A549 (cell line): ENCODE measurements around the gene PIK3R1. TPM values are rescaled to one million over a fixed set of nuclear protein-coding genes. Genes with fewer than 3 reads are reported as not detected.

ENCODE experiments used
- ATAC-seq, 2 experiments: fragments of 200-7000 bp in 1 of 2; fragments of >200 bp in 1 of 2; cut with Nextera tagmentation in 1 of 2; cut with Tn5 transposase in 1 of 2; 3 replicates each; pipeline versions ENCODE4 v1.8.0 to v1.9.1; 2018 to 2020; ENCODE audit warnings: mild to moderate bottlenecking in 1 of 2, moderate library complexity in 1 of 2
- CTCF ChIA-PET: fragments of 300-600 bp; sonication (Branson Sonifier 250); formaldehyde crosslinking; extraction: SDS; loops from one replicate; lab custom pipeline; 2021; ENCODE audit warnings: antibody characterized with exemption, inconsistent platforms; lab: Yijun Ruan, JAX
- POLR2A ChIA-PET: fragments of 350-600 bp; formaldehyde crosslinking; extraction: SDS; loops from one replicate; lab custom pipeline; 2021; ENCODE audit warnings: antibody characterized with exemption, inconsistent platforms; lab: Yijun Ruan, JAX
- DNase-seq, 2 experiments: peaks; one replicate each; pipeline versions ENCODE4 v3.0.0 to v3.0.0-alpha.2; 2011 to 2016; ENCODE audit warnings: low read depth in 1 of 2, low spot score in 1 of 2
- FAIRE-seq: peaks from 2 replicates; lab custom pipeline; 2011; peaks lifted over from hg19 to GRCh38; lab: Jason Lieb, UNC
- H3K27ac ChIP-seq, 2 experiments: fragments of >200 bp; sonication (Bioruptor Twin); formaldehyde crosslinking; 3 replicates each; pipeline ENCODE4 v1.5.1; 2016 to 2017
- H3K4me1 ChIP-seq: fragments of >200 bp; sonication (Bioruptor Twin); formaldehyde crosslinking; 3 replicates; pipeline ENCODE4 v1.6.1; 2016
- H3K4me2 ChIP-seq: fragments of >200 bp; sonication (Bioruptor Twin); formaldehyde crosslinking; 3 replicates; pipeline ENCODE4 v1.6.1; 2016
- H3K4me3 ChIP-seq: fragments of >200 bp; sonication (Bioruptor Twin); formaldehyde crosslinking; 3 replicates; pipeline ENCODE4 v1.5.1; 2016
- H3K9me3 ChIP-seq: fragments of >200 bp; sonication (Bioruptor Twin); formaldehyde crosslinking; 3 replicates; pipeline ENCODE4 v1.6.1; 2016
- CBX8 ChIP-seq: fragments of 200-600 bp; sonication (generic); IDR thresholded peaks from 2 replicates; pipeline ENCODE4 v1.6.1; 2016
- CEBPB ChIP-seq, 2 experiments: fragments of >200 bp in 1 of 2; sonication (Bioruptor Twin) in 1 of 2; formaldehyde crosslinking in 1 of 2; IDR thresholded peaks; 2 replicates each; pipeline ENCODE4 v1.6.1; 2012 to 2016
- CHD4 ChIP-seq: fragments of 200-600 bp; sonication (generic); IDR thresholded peaks from 2 replicates; pipeline ENCODE4 v1.6.1; 2016; ENCODE audit warnings: antibody characterized with exemption, mild to moderate bottlenecking, borderline replicate concordance
- EP300 ChIP-seq, 2 experiments: fragments of >200 bp; sonication (Bioruptor Twin); formaldehyde crosslinking; IDR thresholded peaks; 2 replicates in 1 of 2; 3 replicates in 1 of 2; pipeline ENCODE4 v1.6.1; 2016 to 2017
- FOSB ChIP-seq: fragments of 250-450 bp; sonication (Bioruptor Pico); IDR thresholded peaks from 2 replicates; pipeline ENCODE4 v1.5.0; 2020; ENCODE audit warnings: mild to moderate bottlenecking, moderate library complexity
- FOSL2 ChIP-seq, 2 experiments: fragments of 450-650 bp in 1 of 2; fragments of >200 bp in 1 of 2; sonication (Bioruptor Twin) in 1 of 2; formaldehyde crosslinking; IDR thresholded peaks; 2 replicates each; pipeline versions ENCODE4 v1.5.0 to v1.6.1; 2016 to 2020; ENCODE audit warnings: mild to moderate bottlenecking in 1 of 2, moderate library complexity in 1 of 2
- FOXS1 ChIP-seq: fragments of 250-450 bp; sonication (Bioruptor Pico); IDR thresholded peaks from 2 replicates; pipeline ENCODE4 v1.5.0; 2020; ENCODE audit warnings: mild to moderate bottlenecking, moderate library complexity
- GATA3 ChIP-seq: IDR thresholded peaks from 2 replicates; pipeline ENCODE4 v1.6.1; 2012; ENCODE audit warnings: borderline replicate concordance
- HOXB13 ChIP-seq: fragments of 250-450 bp; sonication (Bioruptor Pico); IDR thresholded peaks from 2 replicates; pipeline ENCODE4 v1.5.0; 2020; ENCODE audit warnings: low read depth, mild to moderate bottlenecking, moderate library complexity
- MAFK ChIP-seq: fragments of 450-650 bp; IDR thresholded peaks from 2 replicates; pipeline ENCODE4 v1.6.1; 2014; ENCODE audit not compliant: partially characterized antibody
- MAZ ChIP-seq: fragments of 150-350 bp; IDR thresholded peaks from 2 replicates; pipeline ENCODE4 v1.6.1; 2014; ENCODE audit warnings: antibody characterized with exemption, low read depth, low read length, borderline replicate concordance
- NFE2L2 ChIP-seq: fragments of 150-350 bp; conservative IDR thresholded peaks from 2 replicates; pipeline ENCODE4 v1.6.1; 2014; ENCODE audit warnings: low read length
- PHF8 ChIP-seq: fragments of 200-600 bp; sonication (generic); IDR thresholded peaks from 2 replicates; pipeline ENCODE4 v1.6.1; 2016; ENCODE audit warnings: low read depth, mild to moderate bottlenecking, antibody characterized with exemption, moderate library complexity, borderline replicate concordance
- POLR2A ChIP-seq: IDR thresholded peaks from 2 replicates; pipeline ENCODE4 v1.6.1; 2012; ENCODE audit warnings: mild to moderate bottlenecking, low read length
- POLR2AphosphoS2 ChIP-seq: conservative IDR thresholded peaks from 2 replicates; pipeline ENCODE4 v1.6.1; 2012; ENCODE audit warnings: low read length, improper control_type of control experiment, inconsistent platforms
- RNF2 ChIP-seq: fragments of 200-600 bp; sonication (generic); IDR thresholded peaks from 2 replicates; pipeline ENCODE4 v1.6.1; 2016; ENCODE audit warnings: low read depth, mild to moderate bottlenecking, antibody characterized with exemption, moderate library complexity, borderline replicate concordance
- SMC3 ChIP-seq: fragments of >200 bp; sonication (Bioruptor Twin); formaldehyde crosslinking; IDR thresholded peaks from 3 replicates; pipeline ENCODE4 v1.6.1; 2018; ENCODE audit warnings: inconsistent platforms
- TFCP2L1 ChIP-seq: fragments of 250-450 bp; sonication (Bioruptor Pico); IDR thresholded peaks from 2 replicates; pipeline ENCODE4 v1.5.0; 2021; ENCODE audit warnings: mild to moderate bottlenecking
- ZFP36 ChIP-seq: fragments of 450-650 bp; IDR thresholded peaks from 2 replicates; pipeline ENCODE4 v1.6.1; 2014; ENCODE audit warnings: borderline replicate concordance; ENCODE audit not compliant: partially characterized antibody
- ZNF302 ChIP-seq: fragments of 250-450 bp; sonication (Bioruptor Pico); IDR thresholded peaks from 2 replicates; pipeline ENCODE4 v1.9.0; 2021; ENCODE audit warnings: inconsistent platforms, mild to moderate bottlenecking, moderate library complexity
- ZSCAN20 ChIP-seq: fragments of 250-450 bp; sonication (Bioruptor Pico); IDR thresholded peaks from 2 replicates; pipeline ENCODE4 v1.8.0; 2022; ENCODE audit warnings: mild to moderate bottlenecking, moderate library complexity
- WGBS: methylation state at CpG from one replicate; pipeline ENCODE4 v1.1.6; 2017; ENCODE audit errors: missing lambda C conversion rate; 5-methylcytosine and 5-hydroxymethylcytosine counted together
- polyA plus RNA-seq, 4 experiments: library from polyadenylated mRNA; depleted of rRNA in 3 of 4; stranded (reverse); fragments of >200 nt; fragmentation: RNase III in 1 of 4; extraction: RNeasy Plus Mini Kit Qiagen cat#74134 plus additional on column Dnase treatment in 1 of 4; gene quantifications; 2 replicates in 3 of 4; 3 replicates in 1 of 4; pipeline ENCODE4 v1.2.3, GENCODE V29; 2011 to 2017
- TF ChIP-seq, protein P1 (sequence below): fragments of >200 bp; sonication (Bioruptor Twin); formaldehyde crosslinking; IDR thresholded peaks from 3 replicates; pipeline ENCODE4 v1.5.1; 2016
- TF ChIP-seq, protein P2 (sequence below): IDR thresholded peaks from 2 replicates; pipeline ENCODE4 v1.6.1; 2012; ENCODE audit warnings: low read depth, borderline replicate concordance

The PIK3R1 gene
- polyA plus RNA-seq, 2 of the 4 experiments (the other 2 are of a cell fraction): 5.5 to 5.7 TPM

DNA sequence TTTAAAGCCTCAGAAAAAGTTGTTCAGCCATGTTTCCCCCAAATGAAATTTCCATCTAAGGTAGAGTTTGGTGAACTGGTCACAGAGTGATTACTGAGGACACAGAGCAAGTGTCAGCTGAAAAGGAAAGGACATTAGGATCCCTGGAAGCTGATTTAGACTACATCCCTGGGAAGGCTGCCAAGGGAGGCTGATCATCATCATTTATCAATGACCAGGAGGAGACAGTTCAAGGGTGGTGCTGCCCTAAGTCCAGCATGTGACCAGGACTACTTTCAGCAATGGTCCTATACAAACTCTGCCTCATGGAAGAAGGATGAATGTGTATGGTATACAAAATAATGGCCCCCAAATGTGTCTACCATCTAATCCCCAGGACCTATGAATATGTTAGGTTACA lies 120.6 kb downstream of the PIK3R1 start:
- FAIRE-seq: no peak
- CTCF ChIA-PET: no interaction called here
- TF ChIP-seq HOXB13 (CRISPR knock-in tag) (no peak), POLR2AphosphoS2 (no peak), TFCP2L1 (no peak), CBX8 (no peak), CEBPB (IDR thresholded peaks at IDR 0.05) (no peak), MAZ (no peak), PHF8 (no peak), CHD4 (no peak), MAFK (no peak), NFE2L2 (no peak), SMC3 (no peak), GATA3 (no peak)
- TF ChIP-seq, protein P1, sequence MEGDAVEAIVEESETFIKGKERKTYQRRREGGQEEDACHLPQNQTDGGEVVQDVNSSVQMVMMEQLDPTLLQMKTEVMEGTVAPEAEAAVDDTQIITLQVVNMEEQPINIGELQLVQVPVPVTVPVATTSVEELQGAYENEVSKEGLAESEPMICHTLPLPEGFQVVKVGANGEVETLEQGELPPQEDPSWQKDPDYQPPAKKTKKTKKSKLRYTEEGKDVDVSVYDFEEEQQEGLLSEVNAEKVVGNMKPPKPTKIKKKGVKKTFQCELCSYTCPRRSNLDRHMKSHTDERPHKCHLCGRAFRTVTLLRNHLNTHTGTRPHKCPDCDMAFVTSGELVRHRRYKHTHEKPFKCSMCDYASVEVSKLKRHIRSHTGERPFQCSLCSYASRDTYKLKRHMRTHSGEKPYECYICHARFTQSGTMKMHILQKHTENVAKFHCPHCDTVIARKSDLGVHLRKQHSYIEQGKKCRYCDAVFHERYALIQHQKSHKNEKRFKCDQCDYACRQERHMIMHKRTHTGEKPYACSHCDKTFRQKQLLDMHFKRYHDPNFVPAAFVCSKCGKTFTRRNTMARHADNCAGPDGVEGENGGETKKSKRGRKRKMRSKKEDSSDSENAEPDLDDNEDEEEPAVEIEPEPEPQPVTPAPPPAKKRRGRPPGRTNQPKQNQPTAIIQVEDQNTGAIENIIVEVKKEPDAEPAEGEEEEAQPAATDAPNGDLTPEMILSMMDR: no peak
- TF ChIP-seq, all 56 proteins: peak for 0
- no peak for ATAC-seq
- DNase-seq: no peak
- POLR2A ChIA-PET: no interaction called here
- Histone ChIP-seq H3K9me3 (0 out of 3 replicates have a peak, but pooled peaks cover 4% of the 10 kb centered on the region), H3K27ac (peak overlapping the region in 1 of 2 experiments; percentile 79; a peak in 1 of 6 replicates), H3K4me2 (no peak overlapping the region), H3K4me1 (peaks cover 29% of the 10 kb centered on the region), H3K4me3 (no peak overlapping the region)

DNA sequence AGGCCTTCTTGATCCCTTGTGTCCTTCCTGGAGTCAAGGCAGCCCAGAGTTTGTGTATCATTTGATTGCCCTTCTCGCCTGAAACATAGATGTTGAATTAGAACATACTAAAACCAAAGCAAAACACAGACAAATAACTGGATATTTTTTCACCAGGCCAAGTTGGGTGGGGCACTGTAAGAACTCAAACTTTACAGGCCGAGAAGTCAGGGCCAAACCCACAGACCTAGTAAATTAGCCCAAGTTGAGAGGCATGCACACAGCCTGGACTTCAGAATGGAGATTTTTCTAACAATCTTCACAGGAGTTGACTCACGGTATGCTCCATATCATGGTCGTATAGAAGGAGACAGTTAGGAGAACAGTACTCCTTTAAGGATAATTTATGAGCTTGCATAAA lies 121.7 kb downstream of the PIK3R1 start:
- TF ChIP-seq HOXB13 (CRISPR knock-in tag) (no peak), ZFP36 (no peak), FOSL2 (IDR thresholded peaks at IDR 0.05) (no peak), FOSL2 (CRISPR knock-in tag; IDR thresholded peaks at IDR 0.05) (no peak), RNF2 (no peak), CBX8 (no peak), FOXS1 (CRISPR knock-in tag) (no peak), GATA3 (no peak), POLR2A (no peak), EP300 (IDR thresholded peaks at IDR 0.05) (no peak), ZSCAN20 (no peak), ZNF302 (CRISPR knock-in tag) (no peak), FOSB (CRISPR knock-in tag) (no peak), NFE2L2 (no peak), MAFK (no peak)
- TF ChIP-seq, protein P2, sequence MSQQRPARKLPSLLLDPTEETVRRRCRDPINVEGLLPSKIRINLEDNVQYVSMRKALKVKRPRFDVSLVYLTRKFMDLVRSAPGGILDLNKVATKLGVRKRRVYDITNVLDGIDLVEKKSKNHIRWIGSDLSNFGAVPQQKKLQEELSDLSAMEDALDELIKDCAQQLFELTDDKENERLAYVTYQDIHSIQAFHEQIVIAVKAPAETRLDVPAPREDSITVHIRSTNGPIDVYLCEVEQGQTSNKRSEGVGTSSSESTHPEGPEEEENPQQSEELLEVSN: no peak
- TF ChIP-seq, protein P1: no peak
- TF ChIP-seq, all 56 proteins: peak for 0
- H3K4me1 ChIP-seq: peaks cover 24% of the 10 kb centered on the region
- no peak overlapping the region for H3K27ac ChIP-seq
- no peak overlapping the region for H3K4me2 ChIP-seq
- ChIA-PET POLR2A (no interaction called here), CTCF (interaction anchor here (1.0 kb wide), 1 partner anchor 1091 kb away, joined by 3 read pairs; no protein-coding TSS in a partner anchor)
- DNase-seq (no peak), FAIRE-seq (no peak), ATAC-seq (no peak)
- H3K4me3 ChIP-seq: no peak overlapping the region
- 86% methylated on average over 4 of the region's 4 CpGs for WGBS
- 0 out of 3 replicates have a peak, but pooled peaks cover 4% of the 10 kb centered on the region for H3K9me3 ChIP-seq
